ENCODE results near the gene ARHGAP9.

GRCh38 chr12:57465030-57465746, 14.5 kb downstream of the ARHGAP9 start:
- TF ChIP-seq, protein P1, sequence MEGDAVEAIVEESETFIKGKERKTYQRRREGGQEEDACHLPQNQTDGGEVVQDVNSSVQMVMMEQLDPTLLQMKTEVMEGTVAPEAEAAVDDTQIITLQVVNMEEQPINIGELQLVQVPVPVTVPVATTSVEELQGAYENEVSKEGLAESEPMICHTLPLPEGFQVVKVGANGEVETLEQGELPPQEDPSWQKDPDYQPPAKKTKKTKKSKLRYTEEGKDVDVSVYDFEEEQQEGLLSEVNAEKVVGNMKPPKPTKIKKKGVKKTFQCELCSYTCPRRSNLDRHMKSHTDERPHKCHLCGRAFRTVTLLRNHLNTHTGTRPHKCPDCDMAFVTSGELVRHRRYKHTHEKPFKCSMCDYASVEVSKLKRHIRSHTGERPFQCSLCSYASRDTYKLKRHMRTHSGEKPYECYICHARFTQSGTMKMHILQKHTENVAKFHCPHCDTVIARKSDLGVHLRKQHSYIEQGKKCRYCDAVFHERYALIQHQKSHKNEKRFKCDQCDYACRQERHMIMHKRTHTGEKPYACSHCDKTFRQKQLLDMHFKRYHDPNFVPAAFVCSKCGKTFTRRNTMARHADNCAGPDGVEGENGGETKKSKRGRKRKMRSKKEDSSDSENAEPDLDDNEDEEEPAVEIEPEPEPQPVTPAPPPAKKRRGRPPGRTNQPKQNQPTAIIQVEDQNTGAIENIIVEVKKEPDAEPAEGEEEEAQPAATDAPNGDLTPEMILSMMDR (conservative IDR thresholded peaks at IDR 0.05), result no peak
- no peak for TF ChIP-seq EZH2 (IDR thresholded peaks at IDR 0.05; ENCODE audit: low read depth)
